ENCODE data around the gene MCOLN2. TPM values are rescaled to one million over a fixed set of nuclear protein-coding genes. Genes with fewer than 3 reads are reported as not detected.

MCOLN2 gene
- total RNA-seq, 8 experiments from 2014 or later: 0.13 to 2.5 (median 0.36) TPM; not detected in 1

- Histone ChIP-seq H3K4me3 (no peak overlapping the region), H3K27ac (no peak overlapping the region), H3K4me1 (replicated peaks in 1 of 2) (no peaks in the 10 kb centered on the region)
- in situ Hi-C loops (cut with MboI; ENCODE audit: low pct_unique_long_range_greater_than_20kb in 2 of 9, low sequenced_read_pairs in 9 of 9, unreplicated experiment in 9 of 9): loop anchor here in 1 of 9 experiments (25.0 kb wide), 1 partner anchor 131 kb away; no protein-coding TSS in a partner anchor
- no peak for ATAC-seq (replicated peaks in 6 of 8)
- WGBS, 10 experiments: 0 to 100% (median 83%) methylated on average over 1 to 6 of the region's 6 CpGs
Measured at GRCh38 chr1:84956097-84956496, 40.8 kb downstream of the MCOLN2 start.

GRCh38 chr1:84949664-84950063, 47.2 kb downstream of the MCOLN2 start:
- in situ Hi-C loops (cut with MboI; ENCODE audit: low pct_unique_long_range_greater_than_20kb in 2 of 9, low sequenced_read_pairs in 9 of 9, unreplicated experiment in 9 of 9): loop anchor here in 8 of 9 experiments (5.0 to 25.0 kb wide), 10 partner anchors 138 to 1037 kb away; partner anchors contain the start of genes C1orf52 (in 6 of the 8) and RPF1 (in 1 of the 8)
- H3K4me3 ChIP-seq: no peak overlapping the region
- no peak overlapping the region for H3K27ac ChIP-seq
- no peak for ATAC-seq (replicated peaks in 6 of 8)
- H3K4me1 ChIP-seq (replicated peaks in 1 of 2): peaks cover 0 to 3% of the 10 kb centered on the region in 2 donors

- Histone ChIP-seq H3K4me3 (no peak overlapping the region), H3K27ac (no peak overlapping the region), H3K4me1 (replicated peaks in 1 of 2) (peaks cover 0 to 3% of the 10 kb centered on the region in 2 donors)
- 44 to 100% (median 71%) methylated on average over 1 to 5 of the region's 5 CpGs; no CpG with 5 or more reads in 3 of the 10 experiments for WGBS, 10 experiments
- in situ Hi-C loops (cut with MboI; ENCODE audit: low pct_unique_long_range_greater_than_20kb in 2 of 9, low sequenced_read_pairs in 9 of 9, unreplicated experiment in 9 of 9): loop anchor here in 8 of 9 experiments (5.0 to 25.0 kb wide), 9 partner anchors 287 to 1035 kb away; partner anchors contain the start of genes C1orf52 (in 6 of the 8) and RPF1 (in 1 of the 8)
- ATAC-seq (replicated peaks in 6 of 8): peak in 1 of 8 experiments; percentile 10
Measured at GRCh38 chr1:84947536-84948410, 49.1 kb downstream of the MCOLN2 start.

DNA sequence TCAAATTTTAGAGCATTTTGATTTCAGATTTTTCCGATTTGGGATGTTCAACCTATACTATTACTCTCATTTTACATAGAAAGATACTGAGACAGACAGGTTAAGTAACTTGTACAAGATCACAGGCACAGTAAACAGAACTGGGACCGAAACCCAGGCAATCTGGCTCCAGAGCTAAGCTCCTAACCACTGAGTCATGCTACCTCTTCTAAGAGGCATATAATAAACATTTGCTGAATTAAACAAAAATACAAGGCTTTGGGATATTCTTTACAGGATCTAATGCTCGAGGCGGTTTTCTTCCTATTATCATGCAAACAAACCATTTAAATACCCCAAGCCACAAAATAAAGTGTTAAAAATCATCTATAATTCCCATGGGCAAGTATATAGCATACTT, 50.3 kb downstream of the MCOLN2 start:
- peaks cover 0 to 3% of the 10 kb centered on the region in 2 donors for H3K4me1 ChIP-seq (replicated peaks in 1 of 2)
- no peak overlapping the region for H3K27ac ChIP-seq
- in situ Hi-C loops (cut with MboI; ENCODE audit: low pct_unique_long_range_greater_than_20kb in 2 of 9, low sequenced_read_pairs in 9 of 9, unreplicated experiment in 9 of 9): loop anchor here in 8 of 9 experiments (5.0 to 25.0 kb wide), 9 partner anchors 288 to 1034 kb away; partner anchors contain the start of genes C1orf52 (in 6 of the 8) and RPF1 (in 1 of the 8)
- no peak for ATAC-seq (replicated peaks in 6 of 8)
- no peak overlapping the region for H3K4me3 ChIP-seq
- WGBS, 10 experiments: 77 to 100% (median 95%) methylated on average over 1 to 4 of the region's 4 CpGs

- Histone ChIP-seq H3K4me1 (replicated peaks in 1 of 2) (peaks cover 0 to 3% of the 10 kb centered on the region in 2 donors), H3K4me3 (peak overlapping the region in 1 of 5 donors; percentile 2), H3K27ac (no peak overlapping the region)
- WGBS, 10 experiments: 0 to 37% (median 11%) methylated on average over 1 to 6 of the region's 6 CpGs
- peak; percentile 94 to 99 (median 98) for ATAC-seq (replicated peaks in 6 of 8)
- in situ Hi-C loops (cut with MboI; ENCODE audit: low pct_unique_long_range_greater_than_20kb in 2 of 9, low sequenced_read_pairs in 9 of 9, unreplicated experiment in 9 of 9): loop anchor here in 8 of 9 experiments (5.0 to 25.0 kb wide), 9 partner anchors 290 to 1033 kb away; partner anchors contain the start of genes C1orf52 (in 6 of the 8) and RPF1 (in 1 of the 8)
Measured at GRCh38 chr1:84944767-84945486, 52.0 kb downstream of the MCOLN2 start.

GRCh38 chr1:84941843-84942242, 55.1 kb downstream of the MCOLN2 start:
- in situ Hi-C loops (cut with MboI; ENCODE audit: low pct_unique_long_range_greater_than_20kb in 2 of 9, low sequenced_read_pairs in 9 of 9, unreplicated experiment in 9 of 9): loop anchor here in 8 of 9 experiments (10.0 to 25.0 kb wide), 8 partner anchors 293 to 1030 kb away; partner anchors contain the start of genes C1orf52 (in 5 of the 8) and RPF1 (in 1 of the 8)

DNA sequence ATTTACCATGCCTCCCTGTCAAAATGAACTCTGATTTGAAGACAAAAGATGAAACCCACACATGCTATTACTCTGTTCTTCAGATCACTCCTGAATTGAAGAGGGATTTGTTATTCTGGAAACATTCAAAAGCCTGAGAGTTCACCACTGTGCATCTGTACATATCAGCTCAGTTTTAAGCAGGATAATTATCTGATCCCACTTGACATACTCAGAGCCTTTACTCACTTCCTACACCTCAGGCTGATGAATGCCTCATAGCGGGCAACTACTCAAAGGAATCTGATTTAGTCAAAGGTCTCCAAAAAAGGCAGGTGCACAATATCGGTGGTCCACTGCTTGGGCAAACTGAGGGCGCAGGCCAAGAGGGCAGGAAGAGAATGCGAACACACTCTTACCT, 56.4 kb downstream of the MCOLN2 start:
- 56 to 100% (median 85%) methylated on average over 1 to 4 of the region's 4 CpGs; no CpG with 5 or more reads in 2 of the 10 experiments for WGBS, 10 experiments
- no peak overlapping the region for H3K4me3 ChIP-seq
- H3K4me1 ChIP-seq (replicated peaks in 1 of 2): peaks cover 5 to 9% of the 10 kb centered on the region in 2 donors
- in situ Hi-C loops (cut with MboI; ENCODE audit: low pct_unique_long_range_greater_than_20kb in 2 of 9, low sequenced_read_pairs in 9 of 9, unreplicated experiment in 9 of 9): loop anchor here in 8 of 9 experiments (10.0 to 25.0 kb wide), 8 partner anchors 294 to 1028 kb away; partner anchors contain the start of genes C1orf52 (in 5 of the 8) and RPF1 (in 1 of the 8)
- no peak for ATAC-seq (replicated peaks in 6 of 8)
- H3K27ac ChIP-seq: no peak overlapping the region

More at GRCh38 chr1:84941843-84942242, 55.1 kb downstream of the MCOLN2 start:
- Histone ChIP-seq H3K4me3 (no peak overlapping the region), H3K4me1 (replicated peaks in 1 of 2) (peaks cover 0 to 3% of the 10 kb centered on the region in 2 donors), H3K27ac (no peak overlapping the region)
- WGBS, 10 experiments: 67 to 100% (median 86%) methylated on average over 1 of the region's 1 CpG; no CpG with 5 or more reads in 5 of the 10 experiments
- no peak for ATAC-seq (replicated peaks in 6 of 8)

DNA sequence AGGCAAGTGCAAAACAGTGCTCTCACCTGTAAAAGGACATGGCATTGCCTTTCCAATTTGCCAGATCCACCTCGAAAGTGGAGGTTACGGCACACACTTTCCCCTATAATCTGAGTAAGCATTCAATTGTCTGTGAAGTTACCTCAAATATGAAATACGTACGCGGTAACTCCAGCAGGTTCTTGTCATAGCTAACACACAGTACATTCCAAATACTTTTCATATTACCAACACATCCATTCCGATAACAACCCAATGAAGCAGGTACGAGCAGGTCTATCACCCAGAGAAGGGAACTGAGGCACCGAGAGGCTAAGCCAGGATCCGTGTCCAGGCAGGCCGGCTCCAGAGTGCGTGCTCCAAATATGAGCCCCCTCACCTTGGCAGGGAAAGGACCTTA, 57.2 kb downstream of the MCOLN2 start:
- in situ Hi-C loops (cut with MboI; ENCODE audit: low pct_unique_long_range_greater_than_20kb in 2 of 9, low sequenced_read_pairs in 9 of 9, unreplicated experiment in 9 of 9): loop anchor here in 8 of 9 experiments (10.0 to 25.0 kb wide), 9 partner anchors 165 to 1027 kb away; partner anchors contain the start of genes C1orf52 (in 5 of the 8) and RPF1 (in 1 of the 8)

GRCh38 chr1:84939151-84939550, 57.8 kb downstream of the MCOLN2 start:
- in situ Hi-C loops (cut with MboI; ENCODE audit: low pct_unique_long_range_greater_than_20kb in 2 of 9, low sequenced_read_pairs in 9 of 9, unreplicated experiment in 9 of 9): loop anchor here in 5 of 9 experiments (10.0 to 25.0 kb wide), 7 partner anchors 164 to 1027 kb away; partner anchors contain the start of genes C1orf52 (in 2 of the 5) and RPF1 (in 1 of the 5)
- ATAC-seq (replicated peaks in 6 of 8): no peak

More for the DNA sequence above, 57.2 kb downstream of the MCOLN2 start:
- no peak overlapping the region for H3K4me3 ChIP-seq
- ATAC-seq (replicated peaks in 6 of 8): no peak
- WGBS, 10 experiments: 86 to 100% (median 95%) methylated on average over 1 to 11 of the region's 11 CpGs
- H3K27ac ChIP-seq: no peak overlapping the region
- H3K4me1 ChIP-seq (replicated peaks in 1 of 2): peaks cover 5 to 13% of the 10 kb centered on the region in 2 donors

GRCh38 chr1:84936116-84936810, 60.6 kb downstream of the MCOLN2 start:
- Histone ChIP-seq H3K4me3 (no peak overlapping the region), H3K4me1 (replicated peaks in 1 of 2) (peaks cover 5 to 13% of the 10 kb centered on the region in 2 donors), H3K27ac (no peak overlapping the region)
- ATAC-seq (replicated peaks in 6 of 8): peak; percentile 54 to 86 (median 79)
- WGBS, 10 experiments: 0 to 3% (median 0%) methylated on average over 1 to 5 of the region's 5 CpGs; no CpG with 5 or more reads in 1 of the 10 experiments
- in situ Hi-C loops (cut with MboI; ENCODE audit: low pct_unique_long_range_greater_than_20kb in 2 of 9, low sequenced_read_pairs in 9 of 9, unreplicated experiment in 9 of 9): loop anchor here in 5 of 9 experiments (10.0 to 25.0 kb wide), 7 partner anchors 161 to 1024 kb away; partner anchors contain the start of genes C1orf52 (in 2 of the 5) and RPF1 (in 1 of the 5)

More at GRCh38 chr1:84939151-84939550, 57.8 kb downstream of the MCOLN2 start:
- Histone ChIP-seq H3K4me3 (no peak overlapping the region), H3K27ac (no peak overlapping the region), H3K4me1 (replicated peaks in 1 of 2) (peaks cover 5 to 13% of the 10 kb centered on the region in 2 donors)
- 48 to 100% (median 91%) methylated on average over 2 to 8 of the region's 8 CpGs for WGBS, 10 experiments

GRCh38 chr1:84933011-84933611, 63.8 kb downstream of the MCOLN2 start:
- peaks cover 5 to 15% of the 10 kb centered on the region in 2 donors for H3K4me1 ChIP-seq (replicated peaks in 1 of 2)
- 64 to 93% (median 81%) methylated on average over 2 to 7 of the region's 7 CpGs for WGBS, 10 experiments
- ATAC-seq (replicated peaks in 6 of 8): no peak
- H3K27ac ChIP-seq: no peak overlapping the region
- no peak overlapping the region for H3K4me3 ChIP-seq
- in situ Hi-C loops (cut with MboI; ENCODE audit: low pct_unique_long_range_greater_than_20kb in 2 of 9, low sequenced_read_pairs in 9 of 9, unreplicated experiment in 9 of 9): loop anchor here in 5 of 9 experiments (10.0 to 25.0 kb wide), 7 partner anchors 158 to 1021 kb away; partner anchors contain the start of genes C1orf52 (in 2 of the 5) and RPF1 (in 1 of the 5)
